ENCODE data around the gene TGFBR2. TPM values are rescaled to one million over a fixed set of nuclear protein-coding genes. Genes with fewer than 3 reads are reported as not detected.

The TGFBR2 gene
- total and polyA plus RNA-seq, 4 donors: 57.3 to 303 (median 216) TPM

- intact Hi-C loops (cut with DNase I): loop anchor here in 1 of 2 donors (5.0 kb wide), 1 partner anchor 52 kb away; the partner anchor contains the start of gene TGFBR2
- no peaks in the 10 kb centered on the region for H3K9me3 ChIP-seq (ENCODE audit: control insufficient read depth, low read length)
- H3K27ac ChIP-seq (ENCODE audit: low read depth in 1 of 2, low read length in 2 of 2): peak overlapping the region; percentile 39 to 92
- WGBS, 2 donors: 50 to 56% methylated on average over 7 of the region's 7 CpGs
- H3K36me3 ChIP-seq (ENCODE audit: control insufficient read depth in 1 of 2, insufficient read depth in 2 of 2, low read length in 1 of 2): peaks cover under 1 to 10% of the 10 kb centered on the region in 2 donors
- H3K4me3 ChIP-seq (ENCODE audit: low read length in 2 of 2): no peak overlapping the region
- H3K27me3 ChIP-seq (ENCODE audit: control insufficient read depth in 1 of 2, insufficient read depth in 2 of 2, low read length in 1 of 2): no peaks in the 10 kb centered on the region
- peaks cover 17 to 21% of the 10 kb centered on the region in 2 donors for H3K4me1 ChIP-seq (ENCODE audit: control insufficient read depth in 1 of 2, insufficient read depth in 2 of 2, low read length in 2 of 2)
- no peak for DNase-seq
- ATAC-seq (ENCODE audit: low FRiP score): peak; percentile 53
Measured at GRCh38 chr3:30659270-30660130, 53.1 kb downstream of the TGFBR2 start.

GRCh38 chr3:30660136-30660535 lies 53.7 kb downstream of the TGFBR2 start:
- DNase-seq (no peak), ATAC-seq (ENCODE audit: low FRiP score) (no peak)
- Histone ChIP-seq H3K27me3 (ENCODE audit: control insufficient read depth in 1 of 2, insufficient read depth in 2 of 2, low read length in 1 of 2) (no peaks in the 10 kb centered on the region), H3K4me1 (ENCODE audit: control insufficient read depth in 1 of 2, insufficient read depth in 2 of 2, low read length in 2 of 2) (peaks cover 17 to 21% of the 10 kb centered on the region in 2 donors), H3K9me3 (ENCODE audit: control insufficient read depth, low read length) (no peaks in the 10 kb centered on the region), H3K36me3 (ENCODE audit: control insufficient read depth in 1 of 2, insufficient read depth in 2 of 2, low read length in 1 of 2) (peaks cover 0 to 6% of the 10 kb centered on the region in 2 donors), H3K27ac (ENCODE audit: low read depth in 1 of 2, low read length in 2 of 2) (peak overlapping the region in 1 of 2 donors; percentile 75), H3K4me3 (ENCODE audit: low read length in 2 of 2) (no peak overlapping the region)
- intact Hi-C loops (cut with DNase I): loop anchor here in 1 of 2 donors (5.0 kb wide), 1 partner anchor 53 kb away; the partner anchor contains the start of gene TGFBR2
- WGBS, 2 donors: 44 to 46% methylated on average over 3 of the region's 3 CpGs

GRCh38 chr3:30660656-30661055 lies 54.3 kb downstream of the TGFBR2 start:
- Histone ChIP-seq H3K36me3 (ENCODE audit: control insufficient read depth in 1 of 2, insufficient read depth in 2 of 2, low read length in 1 of 2) (peaks cover 0 to 5% of the 10 kb centered on the region in 2 donors), H3K4me1 (ENCODE audit: control insufficient read depth in 1 of 2, insufficient read depth in 2 of 2, low read length in 2 of 2) (peaks cover 17 to 21% of the 10 kb centered on the region in 2 donors), H3K27ac (ENCODE audit: low read depth in 1 of 2, low read length in 2 of 2) (peak overlapping the region; percentile 3 to 86), H3K27me3 (ENCODE audit: control insufficient read depth in 1 of 2, insufficient read depth in 2 of 2, low read length in 1 of 2) (no peaks in the 10 kb centered on the region), H3K4me3 (ENCODE audit: low read length in 2 of 2) (no peak overlapping the region), H3K9me3 (ENCODE audit: control insufficient read depth, low read length) (no peaks in the 10 kb centered on the region)
- DNase-seq (no peak), ATAC-seq (ENCODE audit: low FRiP score) (no peak)
- intact Hi-C loops (cut with DNase I): loop anchor here in 1 of 2 donors (5.0 kb wide), 1 partner anchor 53 kb away; the partner anchor contains the start of gene TGFBR2
- WGBS, 2 donors: 94% methylated on average over 3 of the region's 3 CpGs

- no peaks in the 10 kb centered on the region for H3K27me3 ChIP-seq (ENCODE audit: control insufficient read depth in 1 of 2, insufficient read depth in 2 of 2, low read length in 1 of 2)
- no peaks in the 10 kb centered on the region for H3K9me3 ChIP-seq (ENCODE audit: control insufficient read depth, low read length)
- intact Hi-C loops (cut with DNase I): loop anchor here in 1 of 2 donors (5.0 kb wide), 1 partner anchor 54 kb away; the partner anchor contains the start of gene TGFBR2
- DNase-seq: no peak
- peak overlapping the region; percentile 28 to 86 for H3K27ac ChIP-seq (ENCODE audit: low read depth in 1 of 2, low read length in 2 of 2)
- peaks cover 17 to 21% of the 10 kb centered on the region in 2 donors for H3K4me1 ChIP-seq (ENCODE audit: control insufficient read depth in 1 of 2, insufficient read depth in 2 of 2, low read length in 2 of 2)
- 82 to 83% methylated on average over 2 of the region's 2 CpGs for WGBS, 2 donors
- H3K4me3 ChIP-seq (ENCODE audit: low read length in 2 of 2): no peak overlapping the region
- peaks cover 0 to 5% of the 10 kb centered on the region in 2 donors for H3K36me3 ChIP-seq (ENCODE audit: control insufficient read depth in 1 of 2, insufficient read depth in 2 of 2, low read length in 1 of 2)
- ATAC-seq (ENCODE audit: low FRiP score): no peak
Measured at GRCh38 chr3:30661098-30661873, 54.9 kb downstream of the TGFBR2 start.

GRCh38 chr3:30662836-30663235 lies 56.4 kb downstream of the TGFBR2 start:
- Histone ChIP-seq H3K4me1 (ENCODE audit: control insufficient read depth in 1 of 2, insufficient read depth in 2 of 2, low read length in 2 of 2) (peaks cover 10 to 18% of the 10 kb centered on the region in 2 donors), H3K27me3 (ENCODE audit: control insufficient read depth in 1 of 2, insufficient read depth in 2 of 2, low read length in 1 of 2) (no peaks in the 10 kb centered on the region), H3K4me3 (ENCODE audit: low read length in 2 of 2) (no peak overlapping the region), H3K36me3 (ENCODE audit: control insufficient read depth in 1 of 2, insufficient read depth in 2 of 2, low read length in 1 of 2) (peaks cover 0 to 5% of the 10 kb centered on the region in 2 donors), H3K9me3 (ENCODE audit: control insufficient read depth, low read length) (no peaks in the 10 kb centered on the region), H3K27ac (ENCODE audit: low read depth in 1 of 2, low read length in 2 of 2) (no peak overlapping the region)
- intact Hi-C loops (cut with DNase I): loop anchor here in 1 of 2 donors (5.0 kb wide), 1 partner anchor 56 kb away; the partner anchor contains the start of gene TGFBR2
- no peak for DNase-seq
- WGBS, 2 donors: 9 to 19% methylated on average over 3 of the region's 3 CpGs
- no peak for ATAC-seq (ENCODE audit: low FRiP score)

- no peak overlapping the region for H3K27ac ChIP-seq (ENCODE audit: low read depth in 1 of 2, low read length in 2 of 2)
- intact Hi-C loops (cut with DNase I): loop anchor here in 1 of 2 donors (5.0 kb wide), 1 partner anchor 56 kb away; the partner anchor contains the start of gene TGFBR2
- peaks cover 6 to 16% of the 10 kb centered on the region in 2 donors for H3K4me1 ChIP-seq (ENCODE audit: control insufficient read depth in 1 of 2, insufficient read depth in 2 of 2, low read length in 2 of 2)
- ATAC-seq (ENCODE audit: low FRiP score) (no peak), DNase-seq (no peak)
- H3K27me3 ChIP-seq (ENCODE audit: control insufficient read depth in 1 of 2, insufficient read depth in 2 of 2, low read length in 1 of 2): no peaks in the 10 kb centered on the region
- no peak overlapping the region for H3K4me3 ChIP-seq (ENCODE audit: low read length in 2 of 2)
- H3K9me3 ChIP-seq (ENCODE audit: control insufficient read depth, low read length): no peaks in the 10 kb centered on the region
- WGBS, 2 donors: 82 to 83% methylated on average over 4 of the region's 4 CpGs
- H3K36me3 ChIP-seq (ENCODE audit: control insufficient read depth in 1 of 2, insufficient read depth in 2 of 2, low read length in 1 of 2): peaks cover 0 to 5% of the 10 kb centered on the region in 2 donors
Measured at GRCh38 chr3:30663533-30664241, 57.3 kb downstream of the TGFBR2 start.

GRCh38 chr3:30664459-30664858 lies 58.1 kb downstream of the TGFBR2 start:
- WGBS, 2 donors: 24 to 34% methylated on average over 8 of the region's 8 CpGs
- no peak overlapping the region for H3K27ac ChIP-seq (ENCODE audit: low read depth in 1 of 2, low read length in 2 of 2)
- intact Hi-C loops (cut with DNase I): loop anchor here in 1 of 2 donors (5.0 kb wide), 1 partner anchor 57 kb away; the partner anchor contains the start of gene TGFBR2
- H3K4me1 ChIP-seq (ENCODE audit: control insufficient read depth in 1 of 2, insufficient read depth in 2 of 2, low read length in 2 of 2): peaks cover 6 to 15% of the 10 kb centered on the region in 2 donors
- no peak for DNase-seq
- H3K4me3 ChIP-seq (ENCODE audit: low read length in 2 of 2): no peak overlapping the region
- no peaks in the 10 kb centered on the region for H3K9me3 ChIP-seq (ENCODE audit: control insufficient read depth, low read length)
- H3K27me3 ChIP-seq (ENCODE audit: control insufficient read depth in 1 of 2, insufficient read depth in 2 of 2, low read length in 1 of 2): no peaks in the 10 kb centered on the region
- no peak for ATAC-seq (ENCODE audit: low FRiP score)
- H3K36me3 ChIP-seq (ENCODE audit: control insufficient read depth in 1 of 2, insufficient read depth in 2 of 2, low read length in 1 of 2): peaks cover 0 to 5% of the 10 kb centered on the region in 2 donors

GRCh38 chr3:30664884-30665283 lies 58.5 kb downstream of the TGFBR2 start:
- intact Hi-C loops (cut with DNase I): loop anchor here in 1 of 2 donors (5.0 kb wide), 1 partner anchor 58 kb away; the partner anchor contains the start of gene TGFBR2
- Histone ChIP-seq H3K36me3 (ENCODE audit: control insufficient read depth in 1 of 2, insufficient read depth in 2 of 2, low read length in 1 of 2) (peaks cover 0 to 5% of the 10 kb centered on the region in 2 donors), H3K4me3 (ENCODE audit: low read length in 2 of 2) (no peak overlapping the region), H3K9me3 (ENCODE audit: control insufficient read depth, low read length) (no peaks in the 10 kb centered on the region), H3K27ac (ENCODE audit: low read depth in 1 of 2, low read length in 2 of 2) (peak overlapping the region in 1 of 2 donors; percentile 3), H3K4me1 (ENCODE audit: control insufficient read depth in 1 of 2, insufficient read depth in 2 of 2, low read length in 2 of 2) (peaks cover 6 to 11% of the 10 kb centered on the region in 2 donors), H3K27me3 (ENCODE audit: control insufficient read depth in 1 of 2, insufficient read depth in 2 of 2, low read length in 1 of 2) (no peaks in the 10 kb centered on the region)
- no peak for ATAC-seq (ENCODE audit: low FRiP score)
- DNase-seq: no peak
- WGBS, 2 donors: 84 to 87% methylated on average over 6 of the region's 6 CpGs
